ENCODE results near the gene TAS2R50. TPM values are rescaled to one million over a fixed set of nuclear protein-coding genes. Genes with fewer than 3 reads are reported as not detected.

Gene TAS2R50
- total RNA-seq, 1 experiment from 2014 or later, result 2.7 TPM

- no peak for TF ChIP-seq CTCF (conservative IDR thresholded peaks at IDR 0.05; ENCODE audit: low read depth, low read length)
- DNase-seq (ENCODE audit: low spot score), result no peak
Observed at GRCh38 chr12:10940389-10940788, 46.3 kb downstream of the TAS2R50 start.

DNA sequence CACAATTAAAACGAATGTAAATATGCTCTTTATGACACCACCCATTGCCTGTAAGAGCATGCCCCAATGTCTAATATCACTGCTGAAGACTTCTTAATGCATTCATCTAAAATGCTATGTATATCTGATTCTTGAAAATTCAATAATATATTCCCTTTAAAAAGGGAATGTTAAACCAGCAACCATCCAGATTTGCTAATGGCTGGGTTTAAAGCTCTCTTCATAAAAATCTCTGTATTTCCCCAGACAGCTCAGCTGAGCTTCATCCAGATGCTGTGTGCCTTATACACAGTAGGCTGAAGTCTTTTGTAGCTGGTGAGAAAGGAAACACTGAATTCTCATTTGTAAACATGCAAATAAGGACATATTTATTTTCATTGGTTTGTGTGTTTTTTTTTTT lies 47.5 kb downstream of the TAS2R50 start, which contains the start of gene TAS2R14:
TSS of gene TAS2R14 (minus strand) at position 101 of the 400 bp plus-strand sequence. CDS start at position 45, 56 bp downstream.
- Histone ChIP-seq H3K27me3 (replicated peaks; ENCODE audit: insufficient read depth, low read depth, low read length, poor library complexity) (no peaks in the 10 kb centered on the region), H3K9me3 (ENCODE audit: low read depth, low read length, poor library complexity, severe bottlenecking) (no peaks in the 10 kb centered on the region), H3K4me1 (ENCODE audit: insufficient read depth, low read length, poor library complexity, severe bottlenecking) (no peaks in the 10 kb centered on the region), H3K27ac (ENCODE audit: low read depth, low read length, poor library complexity, severe bottlenecking) (no peak within 1 kb of the TSS), H3K36me3 (ENCODE audit: insufficient read depth, low read length, poor library complexity, severe bottlenecking) (no peaks in the 10 kb centered on the region), H3K4me3 (ENCODE audit: low read depth, low read length, poor library complexity, severe bottlenecking) (no peak within 1 kb of the TSS)
- CTCF ChIA-PET, result no interaction called here
- POLR2A ChIA-PET (ENCODE audit: low non-redundant PET), result no interaction called here
- no peak for TF ChIP-seq CTCF (conservative IDR thresholded peaks at IDR 0.05; ENCODE audit: low read depth, low read length)
- TF ChIP-seq EZH2 (IDR thresholded peaks at IDR 0.05; ENCODE audit: borderline replicate concordance, low read depth, low read length, poor library complexity, severe bottlenecking), result no peak
- BruUV-seq (replicated peaks), result no TSS peak
- no peak for DNase-seq (ENCODE audit: low spot score)
- intact Hi-C loops (cut with micrococcal nuclease; ENCODE audit: unreplicated experiment), result no loop called here

More at GRCh38 chr12:10940389-10940788, 46.3 kb downstream of the TAS2R50 start:
- H3K4me1 ChIP-seq (ENCODE audit: insufficient read depth, low read length, poor library complexity, severe bottlenecking), result no peaks in the 10 kb centered on the region
- H3K4me3 ChIP-seq (ENCODE audit: low read depth, low read length, poor library complexity, severe bottlenecking), result no peak overlapping the region
- no peaks in the 10 kb centered on the region for H3K36me3 ChIP-seq (ENCODE audit: insufficient read depth, low read length, poor library complexity, severe bottlenecking)
- H3K27ac ChIP-seq (ENCODE audit: low read depth, low read length, poor library complexity, severe bottlenecking), result no peak overlapping the region
- no peaks in the 10 kb centered on the region for H3K9me3 ChIP-seq (ENCODE audit: low read depth, low read length, poor library complexity, severe bottlenecking)
- CTCF ChIA-PET, result no interaction called here
- no peaks in the 10 kb centered on the region for H3K27me3 ChIP-seq (replicated peaks; ENCODE audit: insufficient read depth, low read depth, low read length, poor library complexity)
- no TSS peak for BruUV-seq (replicated peaks)
- POLR2A ChIA-PET (ENCODE audit: low non-redundant PET), result no interaction called here
- intact Hi-C loops (cut with micrococcal nuclease; ENCODE audit: unreplicated experiment), result no loop called here

DNA sequence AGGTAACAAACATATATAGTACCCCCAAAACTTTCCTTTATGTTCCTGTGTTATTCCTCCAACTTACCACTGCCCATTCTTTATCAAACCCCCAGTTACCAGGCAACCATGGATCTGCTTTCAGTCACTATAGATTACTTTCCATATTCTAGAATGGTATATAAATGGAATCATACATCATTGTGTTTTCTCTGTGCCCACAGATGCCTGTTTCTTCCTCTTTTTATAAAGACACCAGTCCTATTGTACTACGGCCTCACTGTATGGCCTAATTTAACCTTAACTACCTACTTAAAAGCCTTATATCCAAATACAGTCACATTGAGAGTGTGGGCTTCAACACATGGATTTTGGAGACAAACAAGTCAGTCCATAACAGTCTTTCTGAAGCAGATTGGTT lies 50.2 kb downstream of the TAS2R50 start:
- ChIA-PET POLR2A (ENCODE audit: low non-redundant PET) (no interaction called here), CTCF (no interaction called here)

More for the DNA sequence above, 50.2 kb downstream of the TAS2R50 start:
- intact Hi-C loops (cut with micrococcal nuclease; ENCODE audit: unreplicated experiment), result no loop called here
- no peak for TF ChIP-seq CTCF (conservative IDR thresholded peaks at IDR 0.05; ENCODE audit: low read depth, low read length)
- no peak for TF ChIP-seq EZH2 (IDR thresholded peaks at IDR 0.05; ENCODE audit: borderline replicate concordance, low read depth, low read length, poor library complexity, severe bottlenecking)
- Histone ChIP-seq H3K27ac (ENCODE audit: low read depth, low read length, poor library complexity, severe bottlenecking) (no peak overlapping the region), H3K27me3 (replicated peaks; ENCODE audit: insufficient read depth, low read depth, low read length, poor library complexity) (no peaks in the 10 kb centered on the region), H3K36me3 (ENCODE audit: insufficient read depth, low read length, poor library complexity, severe bottlenecking) (no peaks in the 10 kb centered on the region), H3K4me3 (ENCODE audit: low read depth, low read length, poor library complexity, severe bottlenecking) (no peak overlapping the region), H3K9me3 (ENCODE audit: low read depth, low read length, poor library complexity, severe bottlenecking) (no peaks in the 10 kb centered on the region), H3K4me1 (ENCODE audit: insufficient read depth, low read length, poor library complexity, severe bottlenecking) (no peaks in the 10 kb centered on the region)
- no peak for DNase-seq (ENCODE audit: low spot score)
- no TSS peak for BruUV-seq (replicated peaks)

Other genes starting within 250 kb of the TAS2R50 start
- gene TAS2R7, start 184.3 kb downstream of the TAS2R50 start, total RNA-seq (2021), result not detected in 2 replicates
- not detected in 2 replicates for gene TAS2R8, start 179.6 kb downstream of the TAS2R50 start, total RNA-seq (2021)
- gene TAS2R9, start 176.7 kb downstream of the TAS2R50 start, total RNA-seq (2021), result not detected in 2 replicates
- gene TAS2R10, start 160.6 kb downstream of the TAS2R50 start, total RNA-seq (2021), result 1.1 and 1.4 TPM in 2 replicates
- 5.8 and 6.9 TPM in 2 replicates for gene PRR4, start 137.4 kb downstream of the TAS2R50 start, total RNA-seq (2021)
- 21.8 and 24.0 TPM in 2 replicates for gene PRH1, start 102.7 kb downstream of the TAS2R50 start, total RNA-seq (2021)
- 1.5 and 2.3 TPM in 2 replicates for gene TAS2R13, start 77.3 kb downstream of the TAS2R50 start, total RNA-seq (2021)
- gene PRH2, start 57.7 kb downstream of the TAS2R50 start, total RNA-seq (2021), result not detected in 2 replicates
- 3.4 and 3.6 TPM in 2 replicates for gene TAS2R14, start 47.6 kb downstream of the TAS2R50 start, total RNA-seq (2021)
- 2.7 and 3.0 TPM in 2 replicates for gene TAS2R20, start 11.4 kb upstream of the TAS2R50 start, total RNA-seq (2021)
- 4.8 and 5.2 TPM in 2 replicates for gene TAS2R19, start 35.7 kb upstream of the TAS2R50 start, total RNA-seq (2021)
- 4.4 and 5.2 TPM in 2 replicates for gene TAS2R31, start 44.5 kb upstream of the TAS2R50 start, total RNA-seq (2021)
- 2.2 and 3.1 TPM in 2 replicates for gene TAS2R46, start 75.4 kb upstream of the TAS2R50 start, total RNA-seq (2021)
- gene TAS2R43, start 105.4 kb upstream of the TAS2R50 start, total RNA-seq (2021), result 2.3 and 2.6 TPM in 2 replicates
- gene TAS2R30, start 147.7 kb upstream of the TAS2R50 start, total RNA-seq (2021), result 3.5 and 3.7 TPM in 2 replicates
- 12.6 and 15.7 TPM in 2 replicates for gene SMIM10L1, start 184.3 kb upstream of the TAS2R50 start, total RNA-seq (2021)
- gene TAS2R42, start 200.0 kb upstream of the TAS2R50 start, total RNA-seq (2021), result not detected in 2 replicates